Muscle layer of duodenum (tissue), 2 donors: ENCODE results near the gene NUDT1.

Experiments used
- H3K27ac ChIP-seq: one replicate; pipeline ENCODE4 v1.7.0; 2013; ENCODE audit warnings: mild to moderate bottlenecking, low read length
- H3K27me3 ChIP-seq: one replicate; pipeline ENCODE4 v1.7.0; 2013; ENCODE audit warnings: low read depth, mild to moderate bottlenecking, control low read depth, low read length
- H3K36me3 ChIP-seq, 2 donors: one replicate each; pipeline ENCODE4 v1.7.0; 2013; ENCODE audit warnings: low read length in 2 of 2, control low read depth in 1 of 2, mild to moderate bottlenecking in 1 of 2; ENCODE audit not compliant: insufficient read depth in 2 of 2, control insufficient read depth in 1 of 2
- H3K4me1 ChIP-seq, 2 donors: one replicate each; pipeline ENCODE4 v1.7.0; 2013; ENCODE audit warnings: low read length in 2 of 2, mild to moderate bottlenecking in 2 of 2, control low read depth in 1 of 2, moderate library complexity in 1 of 2; ENCODE audit not compliant: insufficient read depth in 2 of 2, control insufficient read depth in 1 of 2
- H3K4me3 ChIP-seq, 2 donors: one replicate each; pipeline ENCODE4 v1.7.0; 2013; ENCODE audit warnings: low read length in 2 of 2, low read depth in 1 of 2, mild to moderate bottlenecking in 1 of 2
- H3K9me3 ChIP-seq, 2 donors: one replicate each; pipeline ENCODE4 v1.7.0; 2013; ENCODE audit warnings: low read length in 2 of 2, control low read depth in 1 of 2, mild to moderate bottlenecking in 1 of 2; ENCODE audit not compliant: control insufficient read depth in 1 of 2
- donor health status: healthy.

Gene NUDT1

GRCh38 chr7:2209146-2209960, 32.7 kb upstream of the NUDT1 start:
- H3K27ac ChIP-seq: no peak overlapping the region
- H3K9me3 ChIP-seq: no peaks in the 10 kb centered on the region
- no peak overlapping the region for H3K4me3 ChIP-seq
- peaks cover 0 to 6% of the 10 kb centered on the region in 2 donors for H3K4me1 ChIP-seq
- H3K36me3 ChIP-seq: peaks cover 8 to 53% of the 10 kb centered on the region in 2 donors
- no peaks in the 10 kb centered on the region for H3K27me3 ChIP-seq

DNA sequence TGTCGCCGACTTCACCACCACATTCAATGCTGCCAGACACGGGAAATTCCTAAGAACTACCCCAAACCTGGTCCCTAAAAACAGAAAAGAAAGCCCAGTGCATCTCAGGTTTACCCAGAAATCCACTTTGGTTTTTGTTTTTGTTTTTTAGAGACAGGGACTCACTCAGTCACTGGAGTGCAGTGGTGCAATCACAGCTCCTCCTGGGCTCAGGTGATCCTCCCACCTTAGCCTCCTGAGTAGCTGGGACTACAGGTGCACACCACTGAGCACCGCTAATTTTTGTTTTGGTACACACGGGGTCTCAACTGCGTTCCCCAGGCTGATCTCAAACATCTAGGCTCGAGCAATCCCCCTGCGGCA, 32.1 kb upstream of the NUDT1 start:
- Histone ChIP-seq H3K4me1 (peaks cover 0 to 4% of the 10 kb centered on the region in 2 donors), H3K4me3 (no peak overlapping the region), H3K9me3 (no peaks in the 10 kb centered on the region), H3K27ac (no peak overlapping the region), H3K27me3 (no peaks in the 10 kb centered on the region), H3K36me3 (peaks cover 8 to 59% of the 10 kb centered on the region in 2 donors)

DNA sequence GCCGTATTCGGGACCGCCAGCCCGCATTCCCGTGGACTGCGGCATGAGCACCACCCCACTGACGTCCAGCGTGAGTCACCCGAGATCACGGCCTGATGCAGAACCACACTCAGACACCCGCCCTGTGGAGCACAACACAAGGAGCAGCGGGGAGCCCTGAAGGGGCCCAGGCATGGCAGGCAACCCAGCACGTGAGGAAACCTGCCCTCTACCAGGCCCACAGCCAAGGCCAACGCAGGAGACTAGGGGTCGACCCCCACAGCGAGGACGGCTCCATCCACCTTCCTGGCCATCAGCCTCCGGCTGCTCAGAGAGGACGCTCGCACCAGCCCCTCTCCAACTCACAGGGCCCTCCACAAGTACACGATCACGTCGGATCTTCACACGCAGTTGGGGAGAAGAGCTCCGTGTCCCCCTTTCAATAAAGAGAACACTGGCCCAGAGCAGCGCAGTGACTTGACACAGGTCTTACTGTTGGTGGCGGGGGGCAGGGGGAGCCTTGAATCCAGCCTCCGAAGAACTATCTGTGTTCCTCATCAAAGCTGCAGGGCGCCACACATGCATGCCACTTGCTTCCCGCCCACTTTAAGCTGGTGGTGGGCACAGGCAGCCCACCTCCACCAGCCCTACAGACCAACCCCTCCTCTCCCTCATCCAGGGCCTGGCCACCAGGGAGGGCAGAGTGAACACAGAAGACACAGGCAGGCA, 31.3 kb upstream of the NUDT1 start:
- H3K4me3 ChIP-seq: no peak overlapping the region
- no peaks in the 10 kb centered on the region for H3K4me1 ChIP-seq
- H3K27ac ChIP-seq: no peak overlapping the region
- H3K36me3 ChIP-seq: peaks cover 12 to 66% of the 10 kb centered on the region in 2 donors
- H3K27me3 ChIP-seq: no peaks in the 10 kb centered on the region
- no peaks in the 10 kb centered on the region for H3K9me3 ChIP-seq

GRCh38 chr7:2211259-2211880, 30.7 kb upstream of the NUDT1 start:
- no peaks in the 10 kb centered on the region for H3K4me1 ChIP-seq
- no peak overlapping the region for H3K4me3 ChIP-seq
- no peak overlapping the region for H3K27ac ChIP-seq
- H3K36me3 ChIP-seq: peaks cover 15 to 73% of the 10 kb centered on the region in 2 donors
- no peaks in the 10 kb centered on the region for H3K27me3 ChIP-seq
- H3K9me3 ChIP-seq: no peaks in the 10 kb centered on the region

- Histone ChIP-seq H3K36me3 (peaks cover 16 to 78% of the 10 kb centered on the region in 2 donors), H3K27me3 (no peaks in the 10 kb centered on the region), H3K4me3 (no peak overlapping the region), H3K9me3 (no peaks in the 10 kb centered on the region), H3K27ac (no peak overlapping the region), H3K4me1 (no peaks in the 10 kb centered on the region)
Measured at GRCh38 chr7:2211926-2212325, 30.1 kb upstream of the NUDT1 start.

GRCh38 chr7:2212906-2213305, 29.1 kb upstream of the NUDT1 start:
- H3K4me3 ChIP-seq: no peak overlapping the region
- H3K9me3 ChIP-seq: no peaks in the 10 kb centered on the region
- no peaks in the 10 kb centered on the region for H3K4me1 ChIP-seq
- peaks cover 18 to 80% of the 10 kb centered on the region in 2 donors for H3K36me3 ChIP-seq
- no peak overlapping the region for H3K27ac ChIP-seq
- no peaks in the 10 kb centered on the region for H3K27me3 ChIP-seq

DNA sequence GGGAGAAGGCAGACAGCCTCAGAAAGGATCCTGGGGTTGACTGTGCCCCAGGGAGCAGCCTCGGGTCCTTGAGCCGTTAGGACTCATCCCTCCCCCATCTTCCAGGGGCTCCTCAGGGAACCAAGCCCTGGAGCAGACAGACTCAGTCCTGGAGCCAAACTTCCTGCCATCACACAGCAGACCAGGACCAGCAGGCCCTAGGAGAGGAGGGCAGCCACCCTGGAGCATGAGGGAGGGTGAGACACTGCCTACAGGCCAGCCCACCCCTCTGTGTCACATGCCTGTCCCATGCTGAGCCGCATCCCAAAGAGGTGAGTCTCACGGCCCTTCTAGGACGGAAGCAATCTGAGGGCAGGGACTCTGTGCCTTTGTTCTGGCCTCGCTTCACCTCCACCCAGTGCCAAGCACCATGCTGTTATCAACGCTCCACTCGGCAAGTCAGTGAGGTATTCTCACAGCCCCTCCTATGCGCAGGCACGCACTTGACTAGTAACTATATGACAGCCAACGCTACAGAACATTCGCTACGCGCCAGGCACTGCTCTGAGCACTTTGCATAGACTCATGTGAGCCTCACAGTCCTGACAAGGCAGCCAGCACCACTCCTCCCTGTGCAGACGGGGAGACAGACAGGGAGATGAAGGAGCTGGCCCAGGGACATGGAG, 28.3 kb upstream of the NUDT1 start:
- no peaks in the 10 kb centered on the region for H3K9me3 ChIP-seq
- H3K36me3 ChIP-seq: peaks cover 14 to 81% of the 10 kb centered on the region in 2 donors
- no peak overlapping the region for H3K27ac ChIP-seq
- H3K4me3 ChIP-seq: no peak overlapping the region
- no peaks in the 10 kb centered on the region for H3K27me3 ChIP-seq
- no peaks in the 10 kb centered on the region for H3K4me1 ChIP-seq

GRCh38 chr7:2214636-2215035, 27.4 kb upstream of the NUDT1 start:
- H3K36me3 ChIP-seq: peaks cover 14 to 86% of the 10 kb centered on the region in 2 donors
- H3K4me1 ChIP-seq: no peaks in the 10 kb centered on the region
- no peak overlapping the region for H3K27ac ChIP-seq
- no peaks in the 10 kb centered on the region for H3K9me3 ChIP-seq
- no peaks in the 10 kb centered on the region for H3K27me3 ChIP-seq
- H3K4me3 ChIP-seq: no peak overlapping the region

DNA sequence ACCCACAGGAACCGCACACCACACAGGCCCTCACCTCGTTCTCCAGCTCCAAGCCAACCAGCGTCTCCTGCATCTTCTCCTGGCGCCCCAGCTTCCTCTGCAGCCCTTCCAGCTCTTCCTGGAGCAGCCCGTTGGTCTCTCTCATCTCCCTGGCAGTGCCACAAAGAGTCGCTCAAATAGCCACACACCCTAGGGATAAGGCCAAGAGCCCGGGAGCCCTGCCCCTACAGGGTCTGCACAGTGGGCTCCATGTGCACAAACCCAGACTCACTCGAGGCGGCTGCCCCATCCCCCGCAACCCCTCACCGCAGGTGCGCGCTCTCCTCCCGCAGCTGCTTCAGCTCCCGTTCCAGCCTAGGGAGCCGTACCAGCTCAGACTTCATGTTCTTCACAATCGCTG, 26.2 kb upstream of the NUDT1 start:
- Histone ChIP-seq H3K4me1 (no peaks in the 10 kb centered on the region), H3K9me3 (no peaks in the 10 kb centered on the region), H3K27ac (no peak overlapping the region), H3K36me3 (peaks cover 14 to 88% of the 10 kb centered on the region in 2 donors), H3K4me3 (no peak overlapping the region), H3K27me3 (no peaks in the 10 kb centered on the region)

DNA sequence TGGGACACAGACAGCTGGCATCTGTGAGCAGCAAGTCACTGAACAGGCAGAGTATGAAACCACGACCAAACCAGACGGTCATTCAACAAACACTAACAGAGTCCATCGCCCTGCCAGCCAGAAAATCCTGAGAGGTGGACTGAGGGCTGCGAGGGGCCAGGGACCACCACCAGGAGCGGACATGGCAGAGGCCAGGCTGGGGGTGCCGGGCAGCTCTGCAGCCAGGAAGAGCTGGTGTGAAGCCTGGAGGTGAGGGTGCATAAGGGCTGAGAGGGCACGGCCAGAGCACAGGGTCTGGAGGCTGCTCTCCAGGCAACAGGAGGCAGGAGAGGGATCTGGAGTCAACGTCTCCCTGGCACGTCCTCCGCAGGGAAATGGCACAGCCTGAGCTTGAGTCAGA, 24.8 kb upstream of the NUDT1 start:
- Histone ChIP-seq H3K27ac (no peak overlapping the region), H3K9me3 (no peaks in the 10 kb centered on the region), H3K27me3 (no peaks in the 10 kb centered on the region), H3K4me3 (no peak overlapping the region), H3K4me1 (no peaks in the 10 kb centered on the region), H3K36me3 (peaks cover 14 to 86% of the 10 kb centered on the region in 2 donors)
